Measurements from ENCODE around the gene DDX42. TPM values are rescaled to one million over a fixed set of nuclear protein-coding genes. Genes with fewer than 3 reads are reported as not detected.
A peak's percentile ranks its signal among the peaks of the same experiment; 100 is the strongest.

The DDX42 gene
- total RNA-seq, 1 donor from 2014 or later = 148 TPM

DNA sequence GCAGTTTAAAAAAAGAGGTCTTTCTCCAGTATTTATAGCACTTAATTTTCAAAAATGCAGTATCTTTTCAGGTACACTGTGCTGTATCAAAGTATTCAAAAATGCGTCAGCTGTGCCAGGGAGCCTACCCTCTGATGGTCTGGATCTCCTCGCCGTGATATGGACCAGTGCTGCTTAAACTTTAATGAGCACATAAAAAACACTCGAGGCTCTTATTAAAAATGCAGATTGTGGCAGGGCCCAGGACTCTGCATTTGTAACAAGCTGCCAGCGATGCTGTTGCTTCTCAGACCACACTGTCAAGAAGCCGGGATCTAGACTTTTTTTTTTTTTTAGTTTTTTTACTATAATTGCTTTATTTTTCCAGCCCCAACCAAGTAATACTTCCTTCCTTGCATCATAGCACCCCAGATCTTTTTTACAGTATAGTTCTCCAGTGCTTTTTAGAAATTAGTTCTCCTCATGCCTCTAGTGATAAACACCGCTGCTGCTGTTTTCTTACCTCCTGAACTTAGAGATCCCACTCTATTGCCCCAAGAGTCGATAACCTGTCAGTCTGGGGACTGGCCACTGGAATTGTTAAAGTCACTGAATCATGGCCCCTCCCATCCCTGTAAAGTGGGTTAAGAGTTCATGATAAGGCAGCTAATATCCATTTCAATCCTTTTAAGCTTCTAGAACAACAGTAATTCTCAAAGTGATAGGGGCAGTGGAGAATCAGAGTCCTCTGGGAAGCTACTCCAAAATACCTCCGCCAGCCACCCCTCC lies 70.1 kb downstream of the DDX42 start:
- Mint-ChIP-seq H3K4me3 (peak overlapping the region; percentile 87), H3K27ac (peak overlapping the region; percentile 66), H3K36me3 (peaks cover 8% of the 10 kb centered on the region), H3K4me1 (ENCODE audit: unreplicated experiment) (peaks cover 28% of the 10 kb centered on the region), H3K27me3 (peaks cover 14% of the 10 kb centered on the region), H3K9me3 (peaks cover 4% of the 10 kb centered on the region)
- DNase-seq (ENCODE audit: extremely low spot score, unreplicated experiment) = no peak
- TF ChIP-seq, protein P1, sequence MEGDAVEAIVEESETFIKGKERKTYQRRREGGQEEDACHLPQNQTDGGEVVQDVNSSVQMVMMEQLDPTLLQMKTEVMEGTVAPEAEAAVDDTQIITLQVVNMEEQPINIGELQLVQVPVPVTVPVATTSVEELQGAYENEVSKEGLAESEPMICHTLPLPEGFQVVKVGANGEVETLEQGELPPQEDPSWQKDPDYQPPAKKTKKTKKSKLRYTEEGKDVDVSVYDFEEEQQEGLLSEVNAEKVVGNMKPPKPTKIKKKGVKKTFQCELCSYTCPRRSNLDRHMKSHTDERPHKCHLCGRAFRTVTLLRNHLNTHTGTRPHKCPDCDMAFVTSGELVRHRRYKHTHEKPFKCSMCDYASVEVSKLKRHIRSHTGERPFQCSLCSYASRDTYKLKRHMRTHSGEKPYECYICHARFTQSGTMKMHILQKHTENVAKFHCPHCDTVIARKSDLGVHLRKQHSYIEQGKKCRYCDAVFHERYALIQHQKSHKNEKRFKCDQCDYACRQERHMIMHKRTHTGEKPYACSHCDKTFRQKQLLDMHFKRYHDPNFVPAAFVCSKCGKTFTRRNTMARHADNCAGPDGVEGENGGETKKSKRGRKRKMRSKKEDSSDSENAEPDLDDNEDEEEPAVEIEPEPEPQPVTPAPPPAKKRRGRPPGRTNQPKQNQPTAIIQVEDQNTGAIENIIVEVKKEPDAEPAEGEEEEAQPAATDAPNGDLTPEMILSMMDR (conservative IDR thresholded peaks at IDR 0.05) = no peak

DNA sequence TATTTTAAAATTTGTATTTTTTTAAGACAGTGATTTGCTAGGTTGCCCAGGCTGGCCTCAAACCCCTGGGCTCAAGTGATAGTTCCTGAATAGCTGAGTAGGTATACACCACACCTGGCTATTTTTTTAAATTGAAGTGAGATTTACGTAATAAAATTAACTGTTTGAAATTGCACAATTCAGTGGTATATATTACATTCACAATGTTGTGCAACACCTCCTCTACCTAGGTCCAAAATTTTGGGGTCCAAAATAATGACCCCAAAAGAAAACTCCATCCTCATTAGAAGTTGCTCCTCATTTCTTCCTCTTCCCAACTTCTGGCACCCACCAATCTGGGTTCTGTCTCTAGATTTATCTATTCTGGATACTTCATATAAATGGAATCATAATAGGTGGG lies 71.5 kb downstream of the DDX42 start:
- Mint-ChIP-seq H3K27ac (peak overlapping the region; percentile 10), H3K4me1 (ENCODE audit: unreplicated experiment) (peaks cover 22% of the 10 kb centered on the region), H3K4me3 (peak overlapping the region; percentile 48), H3K9me3 (peaks cover 4% of the 10 kb centered on the region), H3K36me3 (peaks cover 9% of the 10 kb centered on the region), H3K27me3 (peaks cover 14% of the 10 kb centered on the region)
- no peak for DNase-seq (ENCODE audit: extremely low spot score, unreplicated experiment)
- TF ChIP-seq, protein P1 (conservative IDR thresholded peaks at IDR 0.05) = no peak

DNA sequence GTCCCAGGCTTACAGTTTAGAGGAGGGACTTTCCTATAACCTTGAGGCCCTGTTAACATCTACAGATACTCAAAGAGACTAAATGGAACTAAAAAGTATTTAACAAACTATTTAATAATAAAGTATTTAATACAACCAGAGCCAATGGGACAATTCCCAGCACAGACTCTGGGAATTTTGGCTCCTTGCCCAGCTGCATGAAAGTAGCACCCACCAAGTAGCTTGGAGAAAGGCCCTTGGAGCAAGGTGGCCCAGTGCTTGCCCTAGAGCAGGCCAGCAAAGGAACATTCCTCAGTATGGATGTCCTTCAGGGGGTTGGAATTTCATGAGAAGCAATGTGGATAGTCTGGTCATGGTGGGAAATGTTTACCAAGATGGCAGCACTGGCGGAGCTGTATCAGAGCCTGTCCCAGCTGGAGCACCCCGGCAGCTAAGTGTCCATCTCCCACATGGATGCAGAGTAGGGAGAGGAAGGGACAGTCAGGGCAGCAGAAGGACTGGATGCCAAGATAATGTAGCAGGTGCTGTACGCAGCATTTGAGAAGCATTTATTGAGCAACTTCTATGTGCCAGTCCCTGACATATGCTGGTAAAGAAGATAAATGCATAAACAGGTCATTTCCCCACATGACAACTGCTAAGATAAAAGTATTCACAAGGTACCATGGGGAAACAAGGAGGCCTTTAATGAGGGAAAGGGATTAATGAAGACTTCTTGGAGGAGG lies 73.7 kb downstream of the DDX42 start:
- peaks cover 9% of the 10 kb centered on the region for H3K36me3 Mint-ChIP-seq
- H3K9me3 Mint-ChIP-seq = peaks cover 4% of the 10 kb centered on the region
- H3K4me1 Mint-ChIP-seq (ENCODE audit: unreplicated experiment) = peaks cover 13% of the 10 kb centered on the region
- peak overlapping the region; percentile 10 for H3K4me3 Mint-ChIP-seq
- TF ChIP-seq, protein P1 (conservative IDR thresholded peaks at IDR 0.05) = no peak
- H3K27ac Mint-ChIP-seq = no peak overlapping the region
- no peak for DNase-seq (ENCODE audit: extremely low spot score, unreplicated experiment)
- H3K27me3 Mint-ChIP-seq = peaks cover 17% of the 10 kb centered on the region

DNA sequence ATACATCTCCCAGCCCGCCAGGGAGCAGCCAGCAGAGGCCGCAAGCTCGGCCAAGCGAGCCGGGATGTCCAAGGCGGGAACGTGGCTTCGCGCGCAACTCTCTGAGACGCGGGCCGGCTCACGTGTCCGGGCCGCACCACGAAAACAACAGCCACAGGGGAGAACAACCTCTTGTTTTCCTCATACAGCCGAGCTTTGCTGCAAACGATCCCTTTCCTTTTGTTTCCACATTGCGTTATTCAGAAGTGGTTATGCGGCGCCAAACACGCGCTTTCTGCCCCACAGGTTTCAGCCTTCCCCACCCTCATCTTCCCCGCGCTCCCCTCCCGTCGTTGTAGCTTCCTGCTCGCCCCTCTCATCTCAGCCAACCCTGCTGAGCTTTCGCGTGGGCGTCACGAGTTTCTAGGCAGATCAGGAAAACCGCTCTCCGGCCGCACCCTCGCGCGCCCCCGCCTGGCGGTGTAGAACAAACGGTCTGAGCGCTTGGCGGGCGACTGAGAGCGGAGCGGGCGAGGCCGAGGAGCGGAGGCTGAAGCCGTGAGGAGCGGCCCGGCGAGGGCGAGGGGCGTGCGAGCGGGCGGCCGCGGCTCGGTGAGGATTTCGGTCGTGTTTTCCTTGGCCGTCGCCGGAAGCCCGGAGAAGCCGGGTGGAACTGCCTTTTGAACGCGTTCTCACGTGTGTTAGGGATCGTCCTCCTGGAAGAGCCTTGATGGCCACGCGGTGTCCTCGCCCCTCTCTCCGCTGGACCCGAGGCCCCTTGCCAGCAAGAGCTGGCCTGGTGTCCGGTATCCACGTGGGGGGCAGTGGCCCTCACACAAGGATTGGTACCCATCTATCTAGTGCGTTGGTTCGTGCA lies 75.1 kb downstream of the DDX42 start:
- Mint-ChIP-seq H3K36me3 (peaks cover 9% of the 10 kb centered on the region), H3K27me3 (peaks cover 17% of the 10 kb centered on the region), H3K4me1 (ENCODE audit: unreplicated experiment) (peaks cover 8% of the 10 kb centered on the region), H3K27ac (peak overlapping the region; percentile 90), H3K4me3 (peak overlapping the region; percentile 83), H3K9me3 (peaks cover 4% of the 10 kb centered on the region)
- TF ChIP-seq, protein P1 (conservative IDR thresholded peaks at IDR 0.05) = peak; percentile 57
- DNase-seq (ENCODE audit: extremely low spot score, unreplicated experiment) = peak; percentile 83

DNA sequence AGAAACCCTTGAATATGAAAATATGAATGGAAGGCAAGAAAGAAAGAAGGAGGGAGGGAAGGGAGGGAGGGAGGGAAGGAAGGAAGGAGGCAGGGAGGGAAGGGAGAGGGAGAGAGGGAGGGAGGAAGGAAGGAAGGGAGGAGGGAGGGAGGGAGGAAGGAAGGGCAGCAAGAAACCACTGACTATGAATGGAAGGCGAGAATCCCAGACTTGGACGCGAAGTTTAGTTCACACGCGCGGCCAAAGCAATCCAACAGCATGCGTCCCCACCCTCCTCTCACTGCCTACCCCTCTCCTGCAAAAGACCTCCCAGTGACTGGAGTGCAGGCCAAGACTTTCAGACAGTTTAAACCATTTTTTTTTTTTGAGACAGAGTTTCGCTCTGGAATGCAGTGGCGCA lies 76.4 kb downstream of the DDX42 start:
- no peak overlapping the region for H3K4me3 Mint-ChIP-seq
- DNase-seq (ENCODE audit: extremely low spot score, unreplicated experiment) = no peak
- H3K36me3 Mint-ChIP-seq = peaks cover 9% of the 10 kb centered on the region
- peaks cover 4% of the 10 kb centered on the region for H3K9me3 Mint-ChIP-seq
- H3K4me1 Mint-ChIP-seq (ENCODE audit: unreplicated experiment) = peaks cover 4% of the 10 kb centered on the region
- H3K27me3 Mint-ChIP-seq = peaks cover 23% of the 10 kb centered on the region
- TF ChIP-seq, protein P1 (conservative IDR thresholded peaks at IDR 0.05) = no peak
- no peak overlapping the region for H3K27ac Mint-ChIP-seq
